GM18861 (cell line): ENCODE data around the gene PNPO.

Source experiments
- ATAC-seq: cut with Tn5 transposase; IDR thresholded peaks from one replicate; pipeline ENCODE4 v1.9.1; 2021; ENCODE audit not compliant: unreplicated experiment

PNPO gene

DNA sequence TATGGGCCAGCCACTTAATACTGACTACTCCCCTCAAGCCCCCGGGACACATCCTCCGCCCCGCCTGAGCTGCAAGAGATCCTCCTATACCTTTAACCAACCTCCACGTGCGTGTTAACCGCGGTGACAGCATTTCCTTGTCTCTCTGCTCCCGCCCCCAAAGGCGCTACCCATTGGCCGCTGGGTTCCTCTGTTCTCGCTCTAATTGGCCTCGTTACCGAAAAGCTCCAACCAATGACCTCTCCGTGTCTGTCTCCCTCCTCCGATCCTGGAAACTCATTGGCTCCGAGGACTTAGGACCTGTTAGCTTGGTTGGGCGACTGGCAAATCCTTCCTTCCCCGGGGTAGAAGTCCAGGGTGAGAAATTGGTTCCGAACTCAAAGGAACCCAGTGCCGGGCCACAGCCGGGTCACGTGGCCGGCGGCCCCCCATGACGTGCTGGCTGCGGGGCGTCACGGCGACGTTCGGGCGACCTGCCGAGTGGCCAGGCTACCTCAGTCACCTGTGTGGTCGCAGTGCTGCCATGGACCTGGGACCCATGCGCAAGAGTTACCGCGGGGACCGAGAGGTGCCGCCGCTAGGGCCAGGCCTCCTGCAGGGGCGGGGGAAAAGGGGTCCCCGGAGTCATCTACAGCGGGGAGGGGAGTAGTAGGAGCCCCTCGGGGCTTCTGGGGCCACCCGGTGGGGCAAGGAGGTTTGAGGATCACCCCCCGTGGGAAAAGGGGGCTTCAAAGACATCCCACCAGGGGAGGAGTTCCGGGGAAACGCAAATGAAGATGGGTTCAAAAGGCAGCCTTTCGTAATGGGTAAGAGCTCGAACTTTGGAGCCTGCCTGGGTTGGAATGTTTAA, at the start of gene PNPO:
PNPO (plus strand) TSS at position 326 of the 850 bp plus-strand sequence; CDS start at position 431, 105 bp downstream.
- ATAC-seq: peak; percentile 83

DNA sequence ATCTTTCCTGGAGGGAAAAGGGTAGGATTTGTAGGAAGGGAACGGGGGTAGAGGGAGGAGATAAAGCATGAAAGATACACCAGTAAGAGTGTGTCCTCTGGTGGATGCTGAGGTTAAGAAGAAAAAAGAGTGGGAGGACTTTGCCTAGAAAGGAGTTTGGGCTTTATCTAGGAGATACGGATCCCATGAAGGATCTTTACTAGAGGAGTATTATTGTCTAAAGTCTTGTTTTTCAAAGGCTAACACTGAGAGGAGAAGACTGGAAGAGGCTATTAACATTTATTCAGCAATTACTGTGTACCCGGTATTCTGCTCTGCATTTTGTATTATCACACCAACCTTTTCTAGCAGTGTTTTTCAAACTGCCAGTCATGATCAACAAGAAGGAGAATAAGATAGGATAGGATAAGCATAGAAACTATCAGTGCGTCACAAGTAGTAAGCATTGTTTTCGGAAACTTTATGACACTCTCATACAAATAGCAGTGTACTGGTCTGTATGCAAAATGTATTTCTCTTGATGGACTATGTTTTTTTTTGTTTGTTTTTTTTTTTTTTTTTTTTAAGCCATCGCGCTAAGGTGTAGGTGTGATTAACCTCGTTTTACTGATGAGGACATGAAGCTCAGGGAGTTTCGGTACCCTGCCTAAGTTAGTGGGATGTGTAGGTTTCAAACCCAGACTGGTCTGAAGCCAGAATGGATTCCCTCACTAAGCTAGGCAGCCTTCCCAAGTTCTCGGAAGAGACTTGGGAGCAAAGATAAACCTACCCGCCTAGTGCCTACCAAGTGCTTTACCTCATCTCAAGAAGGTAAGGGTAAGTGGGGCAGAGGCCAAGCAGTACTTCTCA, 46.6 kb upstream of the PNPO start:
- no peak for ATAC-seq

- ATAC-seq: no peak
Measured at GRCh38 chr17:47895347-47895855, 46.0 kb upstream of the PNPO start.

DNA sequence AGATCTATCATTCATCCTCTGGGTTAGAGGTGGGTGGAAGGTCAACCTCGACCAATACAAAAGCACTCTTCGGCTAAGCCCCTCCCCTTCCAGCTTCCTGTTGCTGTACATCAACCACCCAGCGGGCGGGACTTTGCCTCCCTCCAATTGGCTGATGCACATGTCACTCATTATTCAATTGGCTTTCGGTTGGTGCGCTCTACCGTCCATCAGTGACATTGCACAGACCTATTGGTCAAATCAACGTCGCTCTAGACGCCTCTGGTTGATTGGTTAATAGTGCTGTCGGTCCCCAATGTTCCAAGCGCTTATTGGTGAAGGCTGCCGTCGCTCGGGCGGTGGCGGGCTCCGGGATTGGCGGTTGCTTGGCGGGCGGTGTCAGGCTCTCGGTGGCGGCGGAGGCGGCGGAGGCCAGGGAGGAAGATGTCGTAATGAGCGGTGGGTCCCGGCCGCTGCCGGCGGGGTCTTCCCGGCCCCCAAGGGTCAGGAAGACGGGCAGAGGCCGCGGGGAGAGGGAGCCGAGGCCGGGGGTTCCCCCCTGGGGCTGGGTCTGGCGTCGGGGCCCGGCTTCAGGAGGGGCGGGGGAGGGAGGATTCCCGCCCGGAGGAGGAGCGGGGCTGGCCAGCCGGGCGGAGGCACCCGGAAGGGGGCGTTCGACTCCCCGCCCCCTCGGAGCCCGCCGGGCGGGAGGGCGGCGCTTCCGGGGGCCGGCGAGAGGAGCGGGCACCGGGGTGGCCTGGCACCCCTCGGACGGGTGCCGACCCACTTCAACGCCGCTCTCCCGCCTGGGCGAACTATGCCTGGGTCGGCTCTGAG, 45.3 kb upstream of the PNPO start, which contains the start of gene SP2:
SP2 (plus strand) TSS at position 381 of the 816 bp plus-strand sequence; CDS start at position 432, 51 bp downstream.
- peak; percentile 92 for ATAC-seq

- no peak for ATAC-seq
Measured at GRCh38 chr17:47896672-47897490, 44.5 kb upstream of the PNPO start.

GRCh38 chr17:47897561-47897960, 43.8 kb upstream of the PNPO start:
- no peak for ATAC-seq

- ATAC-seq: no peak
Measured at GRCh38 chr17:47898241-47898640, 43.1 kb upstream of the PNPO start.

DNA sequence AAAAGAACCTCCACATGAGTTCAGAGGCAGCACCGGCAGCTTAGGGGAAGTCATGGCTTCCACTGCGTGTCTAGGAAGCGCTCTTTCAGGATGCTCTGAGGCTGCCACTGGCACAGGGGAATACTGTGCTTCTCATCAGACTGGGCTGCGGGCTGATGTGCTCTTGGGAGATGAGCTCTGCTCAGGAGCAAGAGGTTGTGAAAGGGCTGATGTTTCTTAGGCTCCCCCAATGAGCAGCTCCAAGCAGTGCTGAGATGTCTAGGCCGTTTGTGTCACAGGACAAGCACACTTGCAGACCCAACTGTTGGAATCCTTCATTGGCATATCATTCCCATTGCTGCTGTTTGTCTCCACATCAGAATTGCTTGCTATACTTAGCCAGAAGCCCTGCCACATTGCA, 41.7 kb upstream of the PNPO start:
- ATAC-seq: no peak

- no peak for ATAC-seq
Measured at GRCh38 chr17:47901423-47901822, 39.9 kb upstream of the PNPO start.

- no peak for ATAC-seq
Measured at GRCh38 chr17:47902039-47902744, 39.2 kb upstream of the PNPO start.

DNA sequence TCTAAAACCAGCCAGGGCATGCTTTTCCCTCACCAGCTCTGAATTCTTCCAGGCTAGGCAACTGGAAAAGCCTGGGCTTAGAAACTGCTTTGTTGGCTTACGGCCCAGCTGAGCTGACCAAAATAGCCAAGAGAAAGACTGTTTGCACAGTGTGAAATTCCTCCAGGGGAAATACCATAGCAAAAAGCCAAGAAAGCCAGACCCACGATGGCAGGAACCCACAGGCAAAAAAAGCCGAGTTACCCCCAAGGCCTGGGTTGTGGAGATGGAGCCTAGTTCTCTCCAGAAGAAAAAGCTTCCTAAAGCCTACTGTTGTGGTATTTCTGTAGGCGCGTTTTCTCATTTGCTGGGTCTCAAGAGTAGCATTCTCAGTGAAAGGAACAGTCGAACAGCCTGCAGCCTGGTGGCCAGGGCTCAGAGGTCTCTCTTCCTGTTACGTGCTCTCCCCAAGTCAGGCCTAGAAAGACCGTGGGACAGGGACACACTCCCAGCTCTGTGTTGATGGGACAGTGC, 36.1 kb upstream of the PNPO start:
- no peak for ATAC-seq

DNA sequence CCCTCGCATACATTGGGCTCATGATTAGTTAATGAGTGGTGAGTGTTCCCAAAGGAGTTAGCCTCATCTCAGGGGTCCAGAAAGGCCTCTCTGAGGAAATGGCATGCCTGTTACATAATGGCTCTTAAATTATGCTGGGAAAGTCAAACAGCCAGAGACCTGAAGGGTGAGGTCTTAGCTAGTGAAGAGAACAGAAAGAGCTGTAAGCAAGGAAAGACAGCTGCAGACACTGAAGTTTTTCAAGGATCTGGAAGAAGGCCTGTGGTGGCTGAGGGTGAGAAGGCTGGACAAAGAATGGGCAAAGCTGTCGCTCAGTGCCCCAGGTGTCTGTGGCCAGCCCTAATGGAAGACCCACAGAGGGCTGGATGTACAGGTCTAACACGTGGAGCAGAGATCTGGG, 34.9 kb upstream of the PNPO start:
- ATAC-seq: no peak

- ATAC-seq: no peak
Measured at GRCh38 chr17:47907932-47908562, 33.3 kb upstream of the PNPO start.

DNA sequence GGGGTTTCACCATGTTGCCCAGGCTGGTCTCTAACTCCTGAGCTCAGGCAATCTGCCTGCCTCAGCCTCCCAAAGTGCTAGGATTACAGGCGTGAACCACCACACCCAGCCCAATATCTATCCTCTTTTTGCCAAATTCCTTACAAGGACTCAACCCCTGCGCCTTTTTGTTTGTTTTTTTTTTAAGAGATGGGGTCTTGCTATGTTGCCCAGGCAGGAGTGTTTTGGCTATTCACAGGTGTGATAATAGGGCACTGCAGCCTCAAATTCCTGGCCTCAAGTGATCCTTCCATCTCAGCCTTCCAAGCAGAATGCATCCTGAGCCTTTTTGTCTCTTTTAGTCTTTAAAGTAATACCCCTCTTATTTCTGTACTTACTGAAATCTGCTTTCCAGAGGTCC, 28.3 kb upstream of the PNPO start:
- ATAC-seq: no peak

- ATAC-seq: no peak
Measured at GRCh38 chr17:47914306-47914948, 26.9 kb upstream of the PNPO start.

- no peak for ATAC-seq
Measured at GRCh38 chr17:47915776-47916398, 25.5 kb upstream of the PNPO start.

DNA sequence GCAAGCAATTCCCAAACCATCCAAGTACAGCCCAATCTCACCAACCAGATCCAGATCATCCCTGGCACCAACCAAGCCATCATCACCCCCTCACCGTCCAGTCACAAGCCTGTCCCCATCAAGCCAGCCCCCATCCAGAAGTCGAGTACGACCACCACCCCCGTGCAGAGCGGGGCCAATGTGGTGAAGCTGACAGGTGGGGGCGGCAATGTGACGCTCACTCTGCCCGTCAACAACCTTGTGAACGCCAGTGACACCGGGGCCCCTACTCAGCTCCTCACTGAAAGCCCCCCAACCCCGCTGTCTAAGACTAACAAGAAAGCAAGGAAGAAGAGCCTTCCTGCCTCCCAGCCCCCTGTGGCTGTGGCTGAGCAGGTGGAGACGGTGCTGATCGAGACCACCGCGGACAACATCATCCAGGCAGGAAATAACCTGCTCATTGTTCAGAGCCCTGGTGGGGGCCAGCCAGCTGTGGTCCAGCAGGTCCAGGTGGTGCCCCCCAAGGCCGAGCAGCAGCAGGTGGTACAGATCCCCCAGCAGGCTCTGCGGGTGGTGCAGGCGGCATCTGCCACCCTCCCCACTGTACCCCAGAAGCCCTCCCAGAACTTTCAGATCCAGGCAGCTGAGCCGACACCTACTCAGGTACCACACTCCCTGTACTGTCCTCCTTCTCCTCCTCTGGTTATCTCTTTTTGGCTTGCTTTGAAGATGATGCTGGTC, 24.7 kb upstream of the PNPO start:
- no peak for ATAC-seq
